Measurements from ENCODE around the gene S100A12. TPM values are rescaled to one million over a fixed set of nuclear protein-coding genes. Genes with fewer than 3 reads are reported as not detected.

Gene S100A12
- polyA plus RNA-seq, 3 donors: 1,275 to 2,834 (median 2,543) TPM

GRCh38 chr1:153379591-153379990 is 4.2 kb upstream of the S100A12 start:
- H3K4me2 ChIP-seq (replicated peaks; ENCODE audit: extremely low read depth, low read length, poor library complexity, severe bottlenecking): no peak overlapping the region
- H3K27me3 ChIP-seq (ENCODE audit: control insufficient read depth in 2 of 2, insufficient read depth in 2 of 2, low read length in 2 of 2): no peaks in the 10 kb centered on the region
- TF ChIP-seq CTCF (IDR thresholded peaks at IDR 0.05): no peak
- H3K27me3 Mint-ChIP-seq (ENCODE audit: low read depth in 3 of 3): no peaks in the 10 kb centered on the region
- H3K9me3 Mint-ChIP-seq: peaks cover 17 to 23% (median 20%) of the 10 kb centered on the region in 7 donors
- peaks cover 66% of the 10 kb centered on the region for H3K4me1 Mint-ChIP-seq
- peaks cover 8 to 11% of the 10 kb centered on the region in 2 donors for H3K36me3 Mint-ChIP-seq
- DNase-seq: no peak
- H3K9me3 ChIP-seq (replicated peaks in 1 of 2; ENCODE audit: control insufficient read depth in 1 of 2, insufficient read depth in 1 of 2, low read length in 2 of 2): peaks cover 0 to 7% of the 10 kb centered on the region in 2 donors
- H3K4me3 ChIP-seq (replicated peaks in 1 of 3; ENCODE audit: low read depth in 2 of 3, low read length in 3 of 3): no peak overlapping the region
- H3K79me2 ChIP-seq (ENCODE audit: insufficient read depth, low read length): peaks cover 37% of the 10 kb centered on the region
- no peaks in the 10 kb centered on the region for H4K20me1 ChIP-seq (ENCODE audit: insufficient read depth, low read length)
- H3K4me3 Mint-ChIP-seq: no peak overlapping the region
- intact Hi-C loops (cut with micrococcal nuclease): no loop called here
- no peak overlapping the region for H3K27ac Mint-ChIP-seq
- no peak overlapping the region for H3K27ac ChIP-seq (ENCODE audit: low read depth in 1 of 2, low read length in 2 of 2)
- H3K36me3 ChIP-seq (replicated peaks in 1 of 2; ENCODE audit: control insufficient read depth in 1 of 2, insufficient read depth in 2 of 2, low read length in 2 of 2): no peaks in the 10 kb centered on the region
- H3K4me1 ChIP-seq (ENCODE audit: control insufficient read depth in 1 of 2, insufficient read depth in 2 of 2, low read length in 2 of 2): peaks cover 56 to 67% of the 10 kb centered on the region in 2 donors
- 95% methylated on average over 6 of the region's 10 CpGs for WGBS (ENCODE audit: insufficient coverage)
- H2AFZ ChIP-seq (ENCODE audit: insufficient read depth, low read depth, low read length, poor library complexity, severe bottlenecking): no peak overlapping the region
- no peak overlapping the region for H3K9ac ChIP-seq (ENCODE audit: insufficient read depth, low read length, poor library complexity, severe bottlenecking)

GRCh38 chr1:153374071-153374470 is 1.4 kb downstream of the S100A12 start:
- peaks cover 0 to 6% (median 1%) of the 10 kb centered on the region in 7 donors for H3K9me3 Mint-ChIP-seq
- Histone ChIP-seq H2AFZ (ENCODE audit: insufficient read depth, low read depth, low read length, poor library complexity, severe bottlenecking) (no peak overlapping the region), H3K36me3 (replicated peaks in 1 of 2; ENCODE audit: control insufficient read depth in 1 of 2, insufficient read depth in 2 of 2, low read length in 2 of 2) (no peaks in the 10 kb centered on the region), H3K9ac (ENCODE audit: insufficient read depth, low read length, poor library complexity, severe bottlenecking) (peak overlapping the region; percentile 48), H3K79me2 (ENCODE audit: insufficient read depth, low read length) (peaks cover 58% of the 10 kb centered on the region), H3K9me3 (replicated peaks in 1 of 2; ENCODE audit: control insufficient read depth in 1 of 2, insufficient read depth in 1 of 2, low read length in 2 of 2) (no peaks in the 10 kb centered on the region), H3K4me3 (replicated peaks in 1 of 3; ENCODE audit: low read depth in 2 of 3, low read length in 3 of 3) (peak overlapping the region; percentile 19 to 75 (median 19)), H3K4me2 (replicated peaks; ENCODE audit: extremely low read depth, low read length, poor library complexity, severe bottlenecking) (peak overlapping the region; percentile 83), H3K4me1 (ENCODE audit: control insufficient read depth in 1 of 2, insufficient read depth in 2 of 2, low read length in 2 of 2) (peaks cover 98 to 100% of the 10 kb centered on the region in 2 donors), H4K20me1 (ENCODE audit: insufficient read depth, low read length) (no peaks in the 10 kb centered on the region), H3K27ac (ENCODE audit: low read depth in 1 of 2, low read length in 2 of 2) (peak overlapping the region; percentile 58 to 89), H3K27me3 (ENCODE audit: control insufficient read depth in 2 of 2, insufficient read depth in 2 of 2, low read length in 2 of 2) (no peaks in the 10 kb centered on the region)
- peak in 2 of 3 donors; percentile 77 to 79 for DNase-seq
- no peaks in the 10 kb centered on the region for H3K27me3 Mint-ChIP-seq (ENCODE audit: low read depth in 3 of 3)
- H3K4me1 Mint-ChIP-seq: peaks cover 97% of the 10 kb centered on the region
- peaks cover 19% of the 10 kb centered on the region in 2 donors for H3K36me3 Mint-ChIP-seq
- intact Hi-C loops (cut with micrococcal nuclease): loop anchor here in 1 of 2 donors (1.0 kb wide), 1 partner anchor 9 kb away; no protein-coding TSS in a partner anchor
- H3K4me3 Mint-ChIP-seq: peak overlapping the region; percentile 47 to 88
- H3K27ac Mint-ChIP-seq: peak overlapping the region; percentile 91 to 98 (median 97)
- no peak for TF ChIP-seq CTCF (IDR thresholded peaks at IDR 0.05)
- no CpG with 5 or more reads among the region's 2 CpGs for WGBS (ENCODE audit: insufficient coverage)
